ENCODE measurements around the gene DUSP22.
"Not testable (repeated sequence)": the region's sequence is repeated elsewhere in the genome, so short reads cannot be mapped to it uniquely, and the experiment has no call there.

Gene DUSP22

GRCh38 chr6:366389-367297 lies 74.4 kb downstream of the DUSP22 start:
- no peak for TF ChIP-seq CTCF (IDR thresholded peaks at IDR 0.05; ENCODE audit: low read depth, low read length, missing control alignments)
- in situ Hi-C loops (cut with HindIII; ENCODE audit: low sequenced_read_pairs) = no loop called here
- DNase-seq (ENCODE audit: low read depth) = no peak
- H3K4me3 ChIP-seq (ENCODE audit: low read depth, low read length) = no peak overlapping the region

- H3K4me3 ChIP-seq (ENCODE audit: low read depth, low read length) = no peak overlapping the region
- DNase-seq (ENCODE audit: low read depth) = no peak
- in situ Hi-C loops (cut with HindIII; ENCODE audit: low sequenced_read_pairs) = no loop called here
- no peak for TF ChIP-seq CTCF (IDR thresholded peaks at IDR 0.05; ENCODE audit: low read depth, low read length, missing control alignments)
Measured at GRCh38 chr6:367298-367794, 75.1 kb downstream of the DUSP22 start.

GRCh38 chr6:367891-368630 lies 75.8 kb downstream of the DUSP22 start:
- in situ Hi-C loops (cut with HindIII; ENCODE audit: low sequenced_read_pairs) = no loop called here
- H3K4me3 ChIP-seq (ENCODE audit: low read depth, low read length) = no peak overlapping the region
- no peak for DNase-seq (ENCODE audit: low read depth)
- no peak for TF ChIP-seq CTCF (IDR thresholded peaks at IDR 0.05; ENCODE audit: low read depth, low read length, missing control alignments)

GRCh38 chr6:369559-370431 lies 77.5 kb downstream of the DUSP22 start:
- no peak for TF ChIP-seq CTCF (IDR thresholded peaks at IDR 0.05; ENCODE audit: low read depth, low read length, missing control alignments)
- no peak for DNase-seq (ENCODE audit: low read depth)
- no peak overlapping the region for H3K4me3 ChIP-seq (ENCODE audit: low read depth, low read length)
- in situ Hi-C loops (cut with HindIII; ENCODE audit: low sequenced_read_pairs) = no loop called here

- no peak for DNase-seq (ENCODE audit: low read depth)
- TF ChIP-seq CTCF (IDR thresholded peaks at IDR 0.05; ENCODE audit: low read depth, low read length, missing control alignments) = no peak
- in situ Hi-C loops (cut with HindIII; ENCODE audit: low sequenced_read_pairs) = no loop called here
- H3K4me3 ChIP-seq (ENCODE audit: low read depth, low read length) = no peak overlapping the region
Measured at GRCh38 chr6:370555-370954, 78.3 kb downstream of the DUSP22 start.

GRCh38 chr6:371851-372250 lies 79.6 kb downstream of the DUSP22 start:
- in situ Hi-C loops (cut with HindIII; ENCODE audit: low sequenced_read_pairs); DNase-seq (ENCODE audit: low read depth): not testable (repeated sequence)

More at GRCh38 chr6:371851-372250, 79.6 kb downstream of the DUSP22 start:
- not testable (repeated sequence) for H3K4me3 ChIP-seq (ENCODE audit: low read depth, low read length)
